GM21786 (cell line): ENCODE measurements around the gene URB2.
"Not testable (repeated sequence)": the region's sequence is repeated elsewhere in the genome, so short reads cannot be mapped to it uniquely, and the experiment has no call there.

ENCODE experiments used
- ATAC-seq: cut with Tn5 transposase; IDR thresholded peaks from one replicate; pipeline ENCODE4 v1.9.1; 2021; ENCODE audit not compliant: unreplicated experiment

The URB2 gene

GRCh38 chr1:229625915-229626831, at the start of gene URB2, which contains the start of gene TAF5L:
TSS of gene URB2 (plus strand) at chr1:229626247. CDS start at chr1:229627634, 1,387 bp downstream.
TSS of gene TAF5L (minus strand) at chr1:229626122. CDS start at chr1:229614482, 11,640 bp downstream.
- peak; percentile 78 for ATAC-seq

GRCh38 chr1:229578168-229579058, 47.6 kb upstream of the URB2 start:
- peak; percentile 32 for ATAC-seq

- peak; percentile 98 for ATAC-seq
Observed at GRCh38 chr1:229579059-229579673, 46.9 kb upstream of the URB2 start.

GRCh38 chr1:229581485-229581884, 44.6 kb upstream of the URB2 start:
- ATAC-seq, result no peak

- ATAC-seq, result no peak
Observed at GRCh38 chr1:229582011-229582694, 43.9 kb upstream of the URB2 start.

- ATAC-seq, result no peak
Observed at GRCh38 chr1:229582715-229583114, 43.3 kb upstream of the URB2 start.

GRCh38 chr1:229585338-229585737, 40.7 kb upstream of the URB2 start:
- ATAC-seq, result no peak

GRCh38 chr1:229590119-229590518, 35.9 kb upstream of the URB2 start:
- ATAC-seq, result no peak

- ATAC-seq, result no peak
Observed at GRCh38 chr1:229593800-229594199, 32.2 kb upstream of the URB2 start.

- ATAC-seq, result no peak
Observed at GRCh38 chr1:229594227-229595008, 31.6 kb upstream of the URB2 start.

- not testable (repeated sequence) for ATAC-seq
Observed at GRCh38 chr1:229595876-229596275, 30.2 kb upstream of the URB2 start.

- no peak for ATAC-seq
Observed at GRCh38 chr1:229596925-229597699, 28.9 kb upstream of the URB2 start.

- no peak for ATAC-seq
Observed at GRCh38 chr1:229597877-229598276, 28.2 kb upstream of the URB2 start.

GRCh38 chr1:229599218-229599954, 26.7 kb upstream of the URB2 start:
- no peak for ATAC-seq

GRCh38 chr1:229600229-229600628, 25.8 kb upstream of the URB2 start:
- ATAC-seq, result no peak

GRCh38 chr1:229603371-229604005, 22.6 kb upstream of the URB2 start:
- ATAC-seq, result no peak

- ATAC-seq, result no peak
Observed at GRCh38 chr1:229607370-229607769, 18.7 kb upstream of the URB2 start.

GRCh38 chr1:229608590-229608989, 17.5 kb upstream of the URB2 start:
- no peak for ATAC-seq
